Measurements from ENCODE around the gene PHKG1.
"Not testable (repeated sequence)": the region's sequence is repeated elsewhere in the genome, so short reads cannot be mapped to it uniquely, and the experiment has no call there.

Gene PHKG1

GRCh38 chr7:56074371-56074791 lies 18.4 kb downstream of the PHKG1 start:
- peak; percentile 82 for TF ChIP-seq CTCF (IDR thresholded peaks at IDR 0.05)
- Mint-ChIP-seq H3K27me3 (ENCODE audit: low read depth, poor library complexity) (no peaks in the 10 kb centered on the region), H3K4me1 (peaks cover 6% of the 10 kb centered on the region), H3K4me3 (no peak overlapping the region), H3K36me3 (ENCODE audit: low read depth) (peaks cover 45% of the 10 kb centered on the region), H3K9me3 (no peaks in the 10 kb centered on the region), H3K27ac (peak overlapping the region; percentile 52)
- peak; percentile 83 for DNase-seq

DNA sequence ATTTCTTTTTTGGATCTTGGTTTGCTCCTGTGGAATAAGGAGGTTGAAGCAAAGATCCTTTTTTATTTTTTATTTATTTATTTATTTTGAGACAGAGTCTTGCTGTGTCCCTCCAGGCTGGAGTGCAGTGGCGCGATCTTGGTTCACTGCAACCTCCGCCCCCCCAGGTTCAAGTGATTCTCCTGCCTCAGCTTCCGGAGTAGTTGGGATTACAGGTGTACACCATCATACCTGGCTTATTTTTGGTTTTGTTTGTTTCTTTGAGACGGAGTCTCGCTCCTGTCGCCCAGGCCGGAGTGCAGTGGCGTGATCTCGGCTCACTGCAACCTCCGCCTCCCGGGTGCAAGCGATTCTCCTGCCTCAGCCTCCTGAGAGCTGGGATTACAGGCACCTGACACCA lies 26.4 kb downstream of the PHKG1 start:
- H3K27ac Mint-ChIP-seq; H3K27me3 Mint-ChIP-seq (ENCODE audit: low read depth, poor library complexity); H3K9me3 Mint-ChIP-seq; H3K4me3 Mint-ChIP-seq; DNase-seq: not testable (repeated sequence)
- Mint-ChIP-seq H3K36me3 (ENCODE audit: low read depth) (peaks cover 50% of the 10 kb centered on the region), H3K4me1 (peaks cover 23% of the 10 kb centered on the region)

DNA sequence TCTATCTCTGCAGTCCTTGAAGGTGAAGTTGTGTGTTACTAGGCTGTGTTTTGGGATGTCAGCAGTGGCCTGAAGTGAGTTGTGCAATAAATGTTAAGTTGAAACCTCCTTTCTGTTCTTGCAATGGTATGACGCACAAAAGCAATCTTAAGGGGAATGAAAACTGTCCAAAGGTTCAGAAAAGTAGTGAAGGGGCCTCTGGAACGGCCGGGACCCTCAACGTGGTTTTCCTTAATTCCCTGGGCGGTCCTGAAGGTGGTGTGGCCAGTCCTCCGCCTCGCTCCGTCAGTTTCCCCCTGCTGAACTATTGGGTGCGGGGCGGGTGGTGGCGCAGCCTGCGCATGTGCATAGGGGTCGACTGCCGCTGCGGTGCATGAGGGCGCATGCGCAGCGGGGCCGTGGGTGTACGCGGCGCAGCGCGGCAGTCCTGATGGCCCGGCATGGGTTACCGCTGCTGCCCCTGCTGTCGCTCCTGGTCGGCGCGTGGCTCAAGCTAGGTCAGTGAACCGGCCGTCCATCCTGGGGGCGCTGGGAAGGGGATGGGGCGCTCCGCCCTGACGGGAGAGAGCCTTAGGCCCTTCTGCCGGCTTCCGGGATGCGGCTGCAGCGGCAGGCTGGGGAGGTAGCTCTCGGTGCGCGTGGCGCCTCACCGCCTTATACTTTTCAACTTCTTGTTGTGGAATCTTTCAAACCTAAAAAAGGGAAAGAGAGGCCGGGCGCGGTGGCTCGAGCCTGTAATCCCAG lies 28.7 kb downstream of the PHKG1 start, which contains the start of gene SUMF2:
Gene SUMF2 (plus strand): TSS at position 405 of the 744 bp plus-strand sequence. CDS start 26 bp downstream, at position 431.
- H3K9me3 Mint-ChIP-seq: peaks cover 3% of the 10 kb centered on the region

GRCh38 chr7:56063500-56063881 lies 29.3 kb downstream of the PHKG1 start:
- Mint-ChIP-seq H3K36me3 (ENCODE audit: low read depth) (peaks cover 52% of the 10 kb centered on the region), H3K4me3 (peak overlapping the region; percentile 91)

More for the DNA sequence above, 28.7 kb downstream of the PHKG1 start, which contains the start of gene SUMF2:
- H3K36me3 Mint-ChIP-seq (ENCODE audit: low read depth): peaks cover 52% of the 10 kb centered on the region
- peak; percentile 95 for DNase-seq
- H3K27ac Mint-ChIP-seq: peak within 1 kb of the TSS; percentile 97
- H3K4me1 Mint-ChIP-seq: peaks cover 23% of the 10 kb centered on the region
- TF ChIP-seq CTCF (IDR thresholded peaks at IDR 0.05): peak; percentile 9
- H3K27me3 Mint-ChIP-seq (ENCODE audit: low read depth, poor library complexity): no peaks in the 10 kb centered on the region
- peak within 1 kb of the TSS; percentile 91 for H3K4me3 Mint-ChIP-seq

DNA sequence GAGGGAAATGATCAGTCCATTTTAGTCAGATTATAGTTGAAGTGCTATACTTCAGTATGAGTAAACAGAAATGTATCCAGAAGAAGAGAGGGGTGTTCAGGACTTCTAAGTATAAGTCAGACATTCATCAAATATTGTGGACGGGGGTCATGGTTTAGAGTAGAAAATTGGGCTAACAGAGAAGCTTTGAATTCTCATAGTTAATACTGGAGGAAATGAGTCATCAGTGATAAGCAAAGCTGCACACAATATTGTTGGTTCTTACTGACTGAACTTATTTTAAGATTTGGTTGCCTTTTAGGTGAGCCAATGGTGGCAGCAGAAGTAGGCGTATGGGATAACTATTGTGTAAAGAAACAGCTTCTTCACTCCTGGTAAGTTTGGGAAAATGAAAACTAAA lies 30.4 kb downstream of the PHKG1 start:
- DNase-seq: no peak
- peaks cover 3% of the 10 kb centered on the region for H3K9me3 Mint-ChIP-seq
- no peaks in the 10 kb centered on the region for H3K27me3 Mint-ChIP-seq (ENCODE audit: low read depth, poor library complexity)
- peak overlapping the region; percentile 88 for H3K27ac Mint-ChIP-seq
- H3K4me3 Mint-ChIP-seq: peak overlapping the region; percentile 8
- peaks cover 23% of the 10 kb centered on the region for H3K4me1 Mint-ChIP-seq
- H3K36me3 Mint-ChIP-seq (ENCODE audit: low read depth): peaks cover 58% of the 10 kb centered on the region
- TF ChIP-seq CTCF (IDR thresholded peaks at IDR 0.05): no peak

More at GRCh38 chr7:56063500-56063881, 29.3 kb downstream of the PHKG1 start:
- Mint-ChIP-seq H3K27me3 (ENCODE audit: low read depth, poor library complexity) (no peaks in the 10 kb centered on the region), H3K4me1 (peaks cover 23% of the 10 kb centered on the region), H3K27ac (peak overlapping the region; percentile 97), H3K9me3 (peaks cover 3% of the 10 kb centered on the region)
- no peak for DNase-seq
- TF ChIP-seq CTCF (IDR thresholded peaks at IDR 0.05): no peak

GRCh38 chr7:56053993-56054392 lies 38.8 kb downstream of the PHKG1 start:
- peak overlapping the region; percentile 74 for H3K4me3 Mint-ChIP-seq
- no peak for DNase-seq
- TF ChIP-seq CTCF (IDR thresholded peaks at IDR 0.05): no peak
- H3K9me3 Mint-ChIP-seq: no peaks in the 10 kb centered on the region
- no peaks in the 10 kb centered on the region for H3K27me3 Mint-ChIP-seq (ENCODE audit: low read depth, poor library complexity)
- no peak overlapping the region for H3K27ac Mint-ChIP-seq
- H3K36me3 Mint-ChIP-seq (ENCODE audit: low read depth): peaks cover 53% of the 10 kb centered on the region
- peaks cover 40% of the 10 kb centered on the region for H3K4me1 Mint-ChIP-seq
